ENCODE measurements around the gene R3HDM1.
"Not testable (repeated sequence)": the region's sequence is repeated elsewhere in the genome, so short reads cannot be mapped to it uniquely, and the experiment has no call there.

GRCh38 chr2:135654239-135654638 lies 123.0 kb downstream of the R3HDM1 start:
- TF ChIP-seq CTCF (IDR thresholded peaks at IDR 0.05; ENCODE audit: insufficient read depth, low read depth, low read length); EZH2 (IDR thresholded peaks at IDR 0.05; ENCODE audit: insufficient read depth, low read length): not testable (repeated sequence)

Measured in astrocyte (in vitro differentiated cells and primary cell).